Measurements from ENCODE around the gene PSMD11.
A peak's percentile ranks its signal among the peaks of the same experiment; 100 is the strongest.

The PSMD11 gene

GRCh38 chr17:32494621-32495358 is 50.5 kb downstream of the PSMD11 start:
- no peak for DNase-seq (ENCODE audit: extremely low spot score)
- CTCF ChIA-PET = interaction anchor here (0.7 to 2.0 kb wide), 4 partner anchors 8 to 49 kb away, joined by 3 to 10 read pairs (median 3); partner anchors contain the start of gene CDK5R1

GRCh38 chr17:32495359-32496231 is 51.3 kb downstream of the PSMD11 start:
- TF ChIP-seq CTCF (IDR thresholded peaks at IDR 0.05; ENCODE audit: control extremely low read depth, extremely low read depth, low read depth, missing control alignments) = no peak
- ChIA-PET CTCF (interaction anchor here (0.7 to 2.0 kb wide), 5 partner anchors 9 to 288 kb away, joined by 3 to 10 read pairs (median 3); partner anchors contain the start of gene CDK5R1), POLR2A (no interaction called here)
- DNase-seq (ENCODE audit: extremely low spot score) = no peak

More at GRCh38 chr17:32494621-32495358, 50.5 kb downstream of the PSMD11 start:
- TF ChIP-seq CTCF (IDR thresholded peaks at IDR 0.05; ENCODE audit: control extremely low read depth, extremely low read depth, low read depth, missing control alignments) = no peak
- POLR2A ChIA-PET = no interaction called here

- ChIA-PET POLR2A (no interaction called here), CTCF (interaction anchor here (1.0 to 2.0 kb wide), 2 partner anchors 34 to 287 kb away, joined by 3 to 10 read pairs; no protein-coding TSS in a partner anchor)
- no peak for DNase-seq (ENCODE audit: extremely low spot score)
- no peak for TF ChIP-seq CTCF (IDR thresholded peaks at IDR 0.05; ENCODE audit: control extremely low read depth, extremely low read depth, low read depth, missing control alignments)
Measured at GRCh38 chr17:32496395-32497073, 52.2 kb downstream of the PSMD11 start.

GRCh38 chr17:32497431-32498205 is 53.3 kb downstream of the PSMD11 start:
- peak; percentile 25 for TF ChIP-seq CTCF (IDR thresholded peaks at IDR 0.05; ENCODE audit: control extremely low read depth, extremely low read depth, low read depth, missing control alignments)
- ChIA-PET CTCF (no interaction called here), POLR2A (interaction anchor here (0.5 kb wide), 1 partner anchor 138 kb away, joined by 7 read pairs; no protein-coding TSS in a partner anchor)
- DNase-seq (ENCODE audit: extremely low spot score) = no peak

- ChIA-PET POLR2A (no interaction called here), CTCF (interaction anchor here (1.3 kb wide), 1 partner anchor 35 kb away, joined by 3 read pairs; no protein-coding TSS in a partner anchor)
- no peak for TF ChIP-seq CTCF (IDR thresholded peaks at IDR 0.05; ENCODE audit: control extremely low read depth, extremely low read depth, low read depth, missing control alignments)
- DNase-seq (ENCODE audit: extremely low spot score) = no peak
Measured at GRCh38 chr17:32498391-32498790, 54.1 kb downstream of the PSMD11 start.

Data from GM10248 (cell line).